ENCODE results near the gene ZNF507. TPM values are rescaled to one million over a fixed set of nuclear protein-coding genes. Genes with fewer than 3 reads are reported as not detected.
A peak's percentile ranks its signal among the peaks of the same experiment; 100 is the strongest.

The ZNF507 gene
- total RNA-seq, 1 donor from 2014 or later, result 17.7 TPM

DNA sequence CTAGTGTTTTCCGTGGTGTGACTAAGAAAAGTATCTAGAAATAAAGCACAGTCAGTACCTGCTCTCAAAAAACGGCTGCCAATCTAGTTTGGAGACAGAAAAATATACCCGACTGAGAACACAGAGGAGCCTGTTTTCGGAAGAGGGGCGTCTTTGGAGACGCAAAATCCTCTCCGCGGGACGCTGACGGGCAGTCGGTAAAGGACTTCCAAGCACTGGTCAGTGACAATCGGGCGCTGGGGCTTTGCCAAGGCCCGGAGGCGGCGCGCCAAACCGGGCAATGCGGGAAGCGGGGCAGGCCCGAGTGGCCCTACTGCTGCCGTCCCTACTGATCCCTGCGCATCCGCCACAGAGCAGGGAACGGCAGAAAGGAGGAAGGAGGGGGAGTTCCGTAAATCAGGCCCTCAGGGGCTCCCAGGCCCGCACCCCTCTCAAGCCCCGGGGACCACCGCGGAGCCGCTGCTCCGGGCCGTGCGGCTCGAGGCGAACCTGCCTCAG is 59.6 kb downstream of the ZNF507 start:
- intact Hi-C loops (cut with micrococcal nuclease), result no loop called here
- Histone ChIP-seq H3K4me3 (peak overlapping the region; percentile 96), H3K36me3 (peaks cover 11% of the 10 kb centered on the region), H3K27ac (replicated peaks) (peak overlapping the region; percentile 96), H3K9me3 (replicated peaks) (no peaks in the 10 kb centered on the region), H3K4me1 (peaks cover 27% of the 10 kb centered on the region), H3K27me3 (ENCODE audit: low read depth) (no peaks in the 10 kb centered on the region)
- TF ChIP-seq, protein P1, sequence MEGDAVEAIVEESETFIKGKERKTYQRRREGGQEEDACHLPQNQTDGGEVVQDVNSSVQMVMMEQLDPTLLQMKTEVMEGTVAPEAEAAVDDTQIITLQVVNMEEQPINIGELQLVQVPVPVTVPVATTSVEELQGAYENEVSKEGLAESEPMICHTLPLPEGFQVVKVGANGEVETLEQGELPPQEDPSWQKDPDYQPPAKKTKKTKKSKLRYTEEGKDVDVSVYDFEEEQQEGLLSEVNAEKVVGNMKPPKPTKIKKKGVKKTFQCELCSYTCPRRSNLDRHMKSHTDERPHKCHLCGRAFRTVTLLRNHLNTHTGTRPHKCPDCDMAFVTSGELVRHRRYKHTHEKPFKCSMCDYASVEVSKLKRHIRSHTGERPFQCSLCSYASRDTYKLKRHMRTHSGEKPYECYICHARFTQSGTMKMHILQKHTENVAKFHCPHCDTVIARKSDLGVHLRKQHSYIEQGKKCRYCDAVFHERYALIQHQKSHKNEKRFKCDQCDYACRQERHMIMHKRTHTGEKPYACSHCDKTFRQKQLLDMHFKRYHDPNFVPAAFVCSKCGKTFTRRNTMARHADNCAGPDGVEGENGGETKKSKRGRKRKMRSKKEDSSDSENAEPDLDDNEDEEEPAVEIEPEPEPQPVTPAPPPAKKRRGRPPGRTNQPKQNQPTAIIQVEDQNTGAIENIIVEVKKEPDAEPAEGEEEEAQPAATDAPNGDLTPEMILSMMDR (IDR thresholded peaks at IDR 0.05; ENCODE audit: borderline replicate concordance), result no peak
- peak; percentile 71 for DNase-seq

DNA sequence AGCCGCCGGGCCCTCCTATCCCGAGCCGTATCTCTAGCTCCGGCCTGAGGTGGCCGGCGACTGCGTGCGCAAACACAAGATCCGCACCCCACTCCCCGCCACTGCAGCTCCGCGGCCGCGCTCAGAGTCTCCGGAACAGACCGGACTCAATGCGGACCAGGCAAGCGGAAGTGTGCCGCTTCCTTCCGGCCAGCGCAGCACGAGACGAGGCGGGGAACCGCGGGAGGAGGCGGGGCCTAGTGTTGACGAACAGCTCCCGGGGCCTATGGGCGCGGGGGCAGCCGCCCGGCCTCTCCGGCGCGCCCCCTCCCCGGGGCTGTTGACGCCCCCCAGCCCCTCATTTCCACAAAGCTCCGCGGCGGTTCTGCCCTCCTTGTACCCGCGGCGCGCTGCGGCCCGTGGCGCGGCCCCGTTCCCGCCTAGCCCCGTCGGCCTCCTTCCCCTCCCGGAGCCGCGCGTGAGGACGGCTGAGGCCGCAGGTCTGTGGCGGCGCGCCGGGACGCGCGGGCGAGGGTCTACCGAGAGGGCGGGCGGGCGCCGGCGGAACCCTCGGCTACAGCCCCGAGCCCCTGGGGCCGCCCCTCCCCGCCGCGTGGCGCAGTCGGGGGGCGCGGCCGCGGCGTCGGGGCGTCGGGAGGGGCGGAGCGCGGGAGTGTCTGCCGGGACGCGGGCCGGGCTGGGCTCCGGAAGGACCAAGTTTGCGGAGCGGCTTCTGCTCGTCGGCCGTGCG is 60.2 kb downstream of the ZNF507 start, which contains the start of gene DPY19L3:
DPY19L3 (plus strand) TSS at position 340 of the 730 bp plus-strand sequence. CDS start 2,484 bp downstream, outside the sequence.
- Histone ChIP-seq H3K27ac (replicated peaks) (peak within 1 kb of the TSS; percentile 96), H3K27me3 (ENCODE audit: low read depth) (no peaks in the 10 kb centered on the region), H3K4me1 (peaks cover 27% of the 10 kb centered on the region), H3K9me3 (replicated peaks) (no peaks in the 10 kb centered on the region), H3K4me3 (peak within 1 kb of the TSS; percentile 96), H3K36me3 (peaks cover 15% of the 10 kb centered on the region)
- TF ChIP-seq, protein P1 (IDR thresholded peaks at IDR 0.05; ENCODE audit: borderline replicate concordance), result no peak
- DNase-seq, result peak; percentile 95
- intact Hi-C loops (cut with micrococcal nuclease), result no loop called here

DNA sequence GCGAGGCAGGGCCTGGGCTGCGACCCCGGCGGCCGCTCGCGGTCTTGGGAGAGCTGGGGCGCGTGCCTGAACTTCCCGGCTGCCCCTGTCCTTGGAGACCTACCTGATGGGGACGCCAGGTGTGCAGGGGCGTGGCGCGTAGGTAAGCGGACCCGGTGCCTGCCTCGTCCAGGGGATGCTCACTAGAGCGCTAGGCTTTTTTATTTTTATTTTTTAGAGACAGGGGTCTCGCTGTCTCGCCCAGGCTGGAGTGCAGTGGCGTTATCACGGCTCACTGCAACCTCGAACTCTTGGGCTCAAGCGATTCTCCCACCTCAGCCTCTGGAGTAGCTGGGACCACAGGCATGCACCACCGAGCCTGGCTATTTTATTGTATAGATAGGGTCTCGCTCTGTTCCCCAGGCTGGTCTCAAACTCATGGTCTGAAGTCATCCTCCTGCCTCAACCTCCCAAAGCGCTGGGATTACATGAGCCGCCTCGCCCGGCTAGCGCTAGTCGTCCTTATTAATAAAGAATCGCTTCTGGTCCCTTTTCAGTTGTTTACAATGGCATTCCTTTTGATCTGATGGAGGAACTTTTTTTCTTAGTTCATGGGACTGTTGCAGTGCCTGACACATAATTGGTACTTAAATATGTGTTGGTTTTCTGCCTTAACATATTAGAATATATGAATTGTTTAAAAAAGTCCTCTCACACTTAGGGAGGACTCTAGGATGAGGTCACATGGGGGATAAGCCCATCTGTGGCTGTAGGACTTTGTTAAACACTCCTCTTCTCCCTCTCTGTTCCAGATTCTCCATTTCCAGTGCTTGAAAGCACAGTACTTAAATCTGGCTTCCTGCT is 61.0 kb downstream of the ZNF507 start:
- Histone ChIP-seq H3K4me1 (peaks cover 27% of the 10 kb centered on the region), H3K9me3 (replicated peaks) (no peaks in the 10 kb centered on the region), H3K4me3 (peak overlapping the region; percentile 96), H3K27ac (replicated peaks) (peak overlapping the region; percentile 96), H3K36me3 (peaks cover 23% of the 10 kb centered on the region), H3K27me3 (ENCODE audit: low read depth) (no peaks in the 10 kb centered on the region)
- intact Hi-C loops (cut with micrococcal nuclease), result no loop called here
- TF ChIP-seq, protein P1 (IDR thresholded peaks at IDR 0.05; ENCODE audit: borderline replicate concordance), result peak; percentile 16
- DNase-seq, result no peak

DNA sequence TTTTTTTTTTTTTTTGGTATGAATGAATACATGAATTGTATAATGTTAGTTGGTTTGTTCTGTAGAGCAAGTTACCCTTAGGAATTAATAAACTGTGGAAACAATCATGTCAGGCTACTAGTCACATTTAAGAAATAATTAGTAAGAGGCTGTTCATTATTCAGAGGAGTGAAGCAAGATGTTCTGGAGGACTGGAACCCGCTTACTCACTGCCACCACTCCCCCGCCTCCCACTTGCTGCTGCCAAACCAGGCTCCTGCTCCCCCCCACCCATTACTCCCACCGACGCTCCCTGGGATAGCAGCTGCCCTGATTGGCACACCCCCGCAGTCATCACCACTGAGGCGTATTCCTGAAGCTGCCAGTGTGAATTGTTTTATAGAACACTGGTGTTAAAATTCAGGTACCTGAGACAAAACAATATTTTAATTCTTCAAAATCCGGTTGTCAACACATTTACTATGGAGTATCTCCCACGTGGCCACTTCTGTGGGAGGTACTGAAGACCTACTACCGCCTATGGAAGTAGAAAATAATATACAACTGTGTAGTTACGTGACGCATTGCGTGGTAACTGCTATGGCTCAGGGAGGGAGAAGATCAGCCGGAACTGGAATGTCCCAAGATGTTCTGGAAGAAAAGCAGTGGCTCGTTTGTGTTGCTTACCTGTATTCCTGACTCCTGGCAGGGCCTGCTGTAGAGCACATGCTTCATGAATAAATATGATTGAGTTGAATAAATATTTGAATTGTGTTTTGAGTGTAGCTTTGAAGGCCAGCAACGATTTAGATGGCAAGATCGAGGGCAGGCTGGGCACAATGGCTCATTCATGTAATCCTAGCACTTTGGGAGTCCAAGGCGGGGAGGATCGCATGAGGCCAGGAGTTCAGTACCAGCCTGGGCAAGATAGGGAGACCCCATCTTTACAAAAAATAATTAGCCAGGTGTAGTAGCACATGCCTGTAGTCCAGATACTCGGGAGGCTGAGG is 61.9 kb downstream of the ZNF507 start:
- Histone ChIP-seq H3K9me3 (replicated peaks) (no peaks in the 10 kb centered on the region), H3K4me1 (peaks cover 27% of the 10 kb centered on the region), H3K27ac (replicated peaks) (peak overlapping the region; percentile 96), H3K4me3 (no peak overlapping the region), H3K27me3 (ENCODE audit: low read depth) (no peaks in the 10 kb centered on the region), H3K36me3 (peaks cover 32% of the 10 kb centered on the region)
- no peak for DNase-seq
- intact Hi-C loops (cut with micrococcal nuclease), result no loop called here
- TF ChIP-seq, protein P1 (IDR thresholded peaks at IDR 0.05; ENCODE audit: borderline replicate concordance), result no peak

Data from left ventricle myocardium inferior (tissue), 1 donor.